KMS-11 (cell line): ENCODE measurements around the gene PARD3B.

Experiments
- H2AFZ ChIP-seq: fragments of 200-600 bp; sonication (generic); 2 replicates; pipeline ENCODE4 v1.6.1; 2016; ENCODE audit warnings: antibody characterized with exemption, mixed run types, low read depth
- H3K27ac ChIP-seq: fragments of 200-600 bp; sonication (generic); 2 replicates; pipeline ENCODE4 v1.6.1; 2016; ENCODE audit warnings: mild to moderate bottlenecking, mixed run types
- H3K27me3 ChIP-seq: fragments of 200-600 bp; sonication (generic); 2 replicates; pipeline ENCODE4 v1.6.1; 2017; ENCODE audit warnings: mild to moderate bottlenecking, low read depth, mixed run types, moderate library complexity; ENCODE audit not compliant: insufficient read depth
- H3K36me3 ChIP-seq: fragments of 200-600 bp; sonication (generic); 2 replicates; pipeline ENCODE4 v1.6.1; 2017; ENCODE audit warnings: mild to moderate bottlenecking, mixed run types; ENCODE audit not compliant: insufficient read depth
- H3K4me1 ChIP-seq: fragments of 200-600 bp; sonication (generic); 2 replicates; pipeline ENCODE4 v1.6.1; 2016; ENCODE audit warnings: mild to moderate bottlenecking, low read depth, mixed run types; ENCODE audit not compliant: poor library complexity, severe bottlenecking
- H3K4me2 ChIP-seq: fragments of 200-600 bp; sonication (generic); 2 replicates; pipeline ENCODE4 v1.7.0; 2016; ENCODE audit warnings: mild to moderate bottlenecking, mixed run types
- H3K4me3 ChIP-seq: fragments of 200-600 bp; sonication (generic); IDR thresholded peaks from 2 replicates; pipeline ENCODE4 v1.6.1; 2017; ENCODE audit warnings: low read depth, low read length, mixed read lengths; ENCODE audit not compliant: insufficient read depth
- H3K79me2 ChIP-seq: fragments of 200-600 bp; sonication (generic); 2 replicates; pipeline ENCODE4 v1.6.1; 2016; ENCODE audit warnings: low read depth, mixed run types; ENCODE audit not compliant: insufficient read depth
- H3K9ac ChIP-seq: fragments of 200-600 bp; sonication (generic); 2 replicates; pipeline ENCODE4 v1.6.1; 2016; ENCODE audit warnings: mild to moderate bottlenecking, mixed run types
- H4K20me1 ChIP-seq: fragments of 200-600 bp; sonication (generic); 2 replicates; pipeline ENCODE4 v1.6.1; 2016; ENCODE audit warnings: mild to moderate bottlenecking, mixed run types; ENCODE audit not compliant: insufficient read depth
- TF ChIP-seq, protein P1 (sequence below): fragments of 200-600 bp; sonication (generic); conservative IDR thresholded peaks from 2 replicates; pipeline ENCODE4 v1.6.1; 2017; ENCODE audit warnings: low read depth, mild to moderate bottlenecking, antibody characterized with exemption, low read length, moderate library complexity, mixed read lengths

Gene PARD3B

DNA sequence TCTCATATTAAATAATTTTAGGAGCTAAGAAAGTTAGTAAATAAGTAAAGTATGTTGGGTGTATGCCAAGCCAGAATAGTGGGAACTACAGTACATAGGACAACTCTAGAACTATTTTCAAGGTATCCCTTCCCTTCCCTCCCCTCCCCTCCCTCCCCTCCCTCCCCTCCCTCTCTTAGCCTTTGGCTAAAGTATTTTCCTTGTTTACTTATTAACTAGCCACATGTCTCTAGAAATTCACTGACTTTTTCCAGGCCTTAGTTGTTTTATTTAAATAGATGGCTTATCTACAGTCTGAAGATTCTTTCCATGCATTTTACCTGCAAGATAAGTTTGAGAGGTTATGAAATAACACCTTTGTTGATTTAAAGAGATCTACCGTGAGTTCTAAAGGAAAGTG lies 402.1 kb downstream of the PARD3B start:
- Histone ChIP-seq H3K4me1 (no peaks in the 10 kb centered on the region), H3K27ac (no peak overlapping the region), H2AFZ (no peak overlapping the region), H3K79me2 (no peaks in the 10 kb centered on the region), H3K27me3 (no peaks in the 10 kb centered on the region), H4K20me1 (no peaks in the 10 kb centered on the region), H3K4me3 (no peak overlapping the region), H3K9ac (no peak overlapping the region), H3K4me2 (no peak overlapping the region), H3K36me3 (no peaks in the 10 kb centered on the region)
- TF ChIP-seq, protein P1, sequence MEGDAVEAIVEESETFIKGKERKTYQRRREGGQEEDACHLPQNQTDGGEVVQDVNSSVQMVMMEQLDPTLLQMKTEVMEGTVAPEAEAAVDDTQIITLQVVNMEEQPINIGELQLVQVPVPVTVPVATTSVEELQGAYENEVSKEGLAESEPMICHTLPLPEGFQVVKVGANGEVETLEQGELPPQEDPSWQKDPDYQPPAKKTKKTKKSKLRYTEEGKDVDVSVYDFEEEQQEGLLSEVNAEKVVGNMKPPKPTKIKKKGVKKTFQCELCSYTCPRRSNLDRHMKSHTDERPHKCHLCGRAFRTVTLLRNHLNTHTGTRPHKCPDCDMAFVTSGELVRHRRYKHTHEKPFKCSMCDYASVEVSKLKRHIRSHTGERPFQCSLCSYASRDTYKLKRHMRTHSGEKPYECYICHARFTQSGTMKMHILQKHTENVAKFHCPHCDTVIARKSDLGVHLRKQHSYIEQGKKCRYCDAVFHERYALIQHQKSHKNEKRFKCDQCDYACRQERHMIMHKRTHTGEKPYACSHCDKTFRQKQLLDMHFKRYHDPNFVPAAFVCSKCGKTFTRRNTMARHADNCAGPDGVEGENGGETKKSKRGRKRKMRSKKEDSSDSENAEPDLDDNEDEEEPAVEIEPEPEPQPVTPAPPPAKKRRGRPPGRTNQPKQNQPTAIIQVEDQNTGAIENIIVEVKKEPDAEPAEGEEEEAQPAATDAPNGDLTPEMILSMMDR: no peak

DNA sequence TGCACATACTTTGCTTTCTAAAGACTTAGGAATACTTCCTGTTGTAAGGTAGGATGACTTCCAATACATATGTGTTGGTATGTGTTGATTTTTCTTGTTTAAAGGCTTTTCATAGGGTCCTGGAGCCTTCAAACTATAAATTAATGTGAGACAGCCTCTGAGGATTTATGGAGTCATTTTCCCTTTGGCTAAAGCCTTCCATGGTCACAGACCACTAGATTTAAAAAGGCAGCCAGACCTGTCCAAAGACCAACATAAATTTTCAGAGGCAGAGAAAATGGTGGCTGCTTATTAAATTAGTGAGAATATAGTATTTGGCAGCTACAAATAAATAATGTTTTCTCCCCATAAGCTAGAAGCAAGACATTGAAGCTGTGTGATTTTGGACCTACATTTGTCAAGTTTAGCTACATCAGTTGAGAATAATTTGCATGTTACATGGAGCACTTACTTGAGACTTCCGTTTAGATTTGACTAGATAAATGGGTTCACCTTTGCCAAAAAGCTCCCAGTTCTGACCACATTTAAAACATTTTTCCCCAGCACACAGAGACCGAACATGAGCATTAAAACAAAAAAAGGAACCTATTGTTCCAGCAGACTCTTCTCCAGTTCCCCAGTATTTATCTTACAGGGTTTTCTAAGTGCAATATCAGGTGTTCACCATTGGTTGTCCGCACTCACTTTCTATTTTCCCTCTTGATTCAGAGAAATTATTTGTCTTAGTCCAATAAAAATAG lies 402.9 kb downstream of the PARD3B start:
- Histone ChIP-seq H3K27ac (no peak overlapping the region), H3K4me2 (no peak overlapping the region), H3K9ac (no peak overlapping the region), H3K4me1 (no peaks in the 10 kb centered on the region), H3K27me3 (no peaks in the 10 kb centered on the region), H3K4me3 (no peak overlapping the region), H2AFZ (no peak overlapping the region), H3K79me2 (no peaks in the 10 kb centered on the region), H3K36me3 (no peaks in the 10 kb centered on the region), H4K20me1 (no peaks in the 10 kb centered on the region)
- TF ChIP-seq, protein P1: no peak

DNA sequence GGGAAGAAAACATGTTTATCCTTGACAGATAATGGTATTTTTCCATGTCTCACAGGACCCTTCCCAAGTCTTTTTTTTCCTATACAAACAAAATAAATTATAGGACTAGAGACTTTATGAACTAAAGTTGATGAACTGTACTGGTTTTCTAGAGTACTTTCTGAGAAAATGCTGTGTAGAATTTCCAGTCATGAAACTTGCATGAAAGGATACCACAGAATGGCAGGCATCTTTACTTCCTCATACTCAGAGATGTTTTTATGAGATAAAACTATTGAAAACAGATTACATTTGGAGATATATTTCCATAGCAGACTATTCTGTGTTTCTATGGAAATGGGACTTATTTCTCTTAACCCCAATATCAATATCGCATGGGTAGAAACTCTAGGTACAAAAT lies 403.5 kb downstream of the PARD3B start:
- Histone ChIP-seq H3K27me3 (no peaks in the 10 kb centered on the region), H3K36me3 (no peaks in the 10 kb centered on the region), H3K9ac (no peak overlapping the region), H3K4me1 (no peaks in the 10 kb centered on the region), H3K79me2 (no peaks in the 10 kb centered on the region), H2AFZ (no peak overlapping the region), H3K4me2 (no peak overlapping the region), H4K20me1 (no peaks in the 10 kb centered on the region), H3K4me3 (no peak overlapping the region), H3K27ac (no peak overlapping the region)
- TF ChIP-seq, protein P1: no peak

DNA sequence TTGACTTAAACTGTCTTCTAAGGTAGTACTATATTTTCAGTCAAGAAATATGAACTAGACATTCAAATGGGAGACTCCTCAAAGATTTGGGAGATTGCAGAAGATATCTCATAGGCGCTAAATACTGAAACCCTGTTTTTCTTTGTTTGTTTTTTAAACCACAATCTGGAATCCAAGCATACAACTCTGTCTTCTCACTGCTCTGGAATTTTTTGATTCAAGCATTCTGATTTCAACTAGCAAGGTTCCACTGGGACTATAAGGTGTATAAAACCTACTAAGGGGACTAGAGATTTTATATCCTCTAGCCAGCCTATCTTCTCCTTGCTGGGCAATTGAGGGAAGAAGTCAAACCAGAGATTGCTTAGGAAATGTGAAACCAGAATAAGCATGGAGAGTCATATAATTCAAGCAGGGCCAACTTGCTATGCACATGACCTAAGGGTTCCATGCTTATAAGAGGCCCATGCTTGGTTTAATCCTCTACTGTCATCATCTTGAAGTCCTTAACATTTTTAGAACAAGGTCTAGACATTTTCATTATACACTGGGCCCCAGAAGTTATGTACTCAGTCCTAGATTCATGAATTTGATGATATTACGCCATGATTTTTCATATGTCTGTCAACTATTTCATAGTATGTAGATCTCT lies 405.5 kb downstream of the PARD3B start:
- Histone ChIP-seq H3K4me1 (no peaks in the 10 kb centered on the region), H3K27ac (no peak overlapping the region), H2AFZ (no peak overlapping the region), H4K20me1 (no peaks in the 10 kb centered on the region), H3K4me3 (no peak overlapping the region), H3K36me3 (no peaks in the 10 kb centered on the region), H3K27me3 (no peaks in the 10 kb centered on the region), H3K4me2 (no peak overlapping the region), H3K9ac (no peak overlapping the region), H3K79me2 (no peaks in the 10 kb centered on the region)
- TF ChIP-seq, protein P1: no peak
